ENCODE data around the gene MAN2A1.

- TF ChIP-seq POLR2AphosphoS5 (IDR thresholded peaks at IDR 0.05; ENCODE audit: borderline replicate concordance, low read depth, low read length): no peak
- TF ChIP-seq FOXP2 (optimal IDR thresholded peaks at IDR 0.05; ENCODE audit: control extremely low read depth, extremely low read length, insufficient read depth): no peak
Observed at GRCh38 chr5:109899163-109899535, 209.4 kb downstream of the MAN2A1 start.

All from SK-N-MC (cell line).